Esophagus squamous epithelium (tissue), 4 donors: ENCODE measurements around the gene S100A16.

Experiments
- CTCF ChIP-seq, 6 experiments: fragments of 450-650 bp in 4 of 6; fragments of 200-600 bp in 2 of 6; sonication (generic) in 2 of 6; IDR thresholded peaks; one replicate each; pipeline ENCODE4 v1.5.1; 2016 to 2019; ENCODE audit warnings: antibody characterized with exemption in 6 of 6, mild to moderate bottlenecking in 4 of 6, moderate library complexity in 4 of 6
- POLR2A ChIP-seq, 4 donors: fragments of 450-650 bp; IDR thresholded peaks; one replicate each; pipeline ENCODE4 v1.6.1; 2017; ENCODE audit warnings: antibody characterized with exemption in 4 of 4, mild to moderate bottlenecking in 4 of 4, moderate library complexity in 3 of 4

- no peak for TF ChIP-seq CTCF (IDR thresholded peaks at IDR 0.05)
- no peak for TF ChIP-seq POLR2A (IDR thresholded peaks at IDR 0.05)
These were observed 2.0 kb upstream of the S100A16 start for GRCh38 chr1:153614906-153615305.
